GM12878 (cell line): ENCODE data around the gene DHRS12. TPM values are rescaled to one million over a fixed set of nuclear protein-coding genes. Genes with fewer than 3 reads are reported as not detected.

Experiments used
- CBX3 ChIP-seq: fragments of 200-600 bp; sonication (generic); IDR thresholded peaks from 2 replicates; pipeline ENCODE4 v1.6.1; 2016; ENCODE audit warnings: low read depth, borderline replicate concordance
- CREB1 ChIP-seq: IDR thresholded peaks from 2 replicates; pipeline ENCODE4 v1.6.1; 2012; ENCODE audit warnings: low read depth, mild to moderate bottlenecking, inconsistent platforms
- CTCF ChIP-seq, 3 experiments: IDR thresholded peaks in 2 of 3; conservative IDR thresholded peaks in 1 of 3; 2 replicates each; pipeline ENCODE4 v1.5.1; 2011; ENCODE audit warnings: low read depth in 3 of 3, low read length in 3 of 3, mild to moderate bottlenecking in 3 of 3, control low read depth in 2 of 3, moderate library complexity in 2 of 3, inconsistent platforms in 1 of 3, mixed read lengths in 1 of 3; ENCODE audit not compliant: control insufficient read depth in 2 of 3, insufficient read depth in 1 of 3; ENCODE audit errors: extremely low read depth in 1 of 3
- FOS ChIP-seq: IDR thresholded peaks from 3 replicates; pipeline ENCODE4 v1.6.1; 2011; ENCODE audit warnings: borderline replicate concordance; ENCODE audit not compliant: insufficient read length; ENCODE audit errors: extremely low read depth
- HDGF ChIP-seq: fragments of 450-650 bp; IDR thresholded peaks from 2 replicates; pipeline ENCODE4 v1.6.1; 2016; ENCODE audit warnings: antibody characterized with exemption
- MEF2B ChIP-seq: fragments of 450-650 bp; IDR thresholded peaks from 2 replicates; pipeline ENCODE4 v1.6.1; 2018; ENCODE audit warnings: mild to moderate bottlenecking, moderate library complexity; ENCODE audit not compliant: partially characterized antibody, poor library complexity, severe bottlenecking
- NR2F1 ChIP-seq: fragments of 450-650 bp; conservative IDR thresholded peaks from 2 replicates; pipeline ENCODE4 v1.6.1; 2017; ENCODE audit warnings: mild to moderate bottlenecking
- PKNOX1 ChIP-seq: fragments of 450-650 bp; IDR thresholded peaks from 2 replicates; pipeline ENCODE4 v1.6.1; 2016; ENCODE audit warnings: mild to moderate bottlenecking
- RFX5 ChIP-seq: IDR thresholded peaks from 2 replicates; pipeline ENCODE4 v1.6.1; 2011; ENCODE audit warnings: low read depth, low read length, improper control_type of control experiment
- RUNX3 ChIP-seq: IDR thresholded peaks from 2 replicates; pipeline ENCODE4 v1.6.1; 2012; ENCODE audit warnings: low read length, inconsistent platforms
- SKIL ChIP-seq: fragments of 450-650 bp; IDR thresholded peaks from 2 replicates; pipeline ENCODE4 v1.6.1; 2017; ENCODE audit warnings: mild to moderate bottlenecking, low read depth, inconsistent platforms; ENCODE audit not compliant: poor library complexity, severe bottlenecking
- SUPT20H ChIP-seq: IDR thresholded peaks from 2 replicates; pipeline ENCODE4 v1.6.1; 2011; ENCODE audit warnings: low read depth, mild to moderate bottlenecking, low read length, moderate library complexity, borderline replicate concordance; ENCODE audit not compliant: control insufficient read depth
- USF1 ChIP-seq: IDR thresholded peaks from 2 replicates; pipeline ENCODE4 v1.6.1; 2011; ENCODE audit warnings: borderline replicate concordance, low read depth, mild to moderate bottlenecking, moderate library complexity, mixed read lengths, low read length; ENCODE audit not compliant: insufficient read depth; ENCODE audit errors: extremely low read length
- YBX1 ChIP-seq: fragments of 450-650 bp; IDR thresholded peaks from 2 replicates; pipeline ENCODE4 v1.6.1; 2016; ENCODE audit warnings: antibody characterized with exemption
- polyA plus RNA-seq, 11 experiments: library from polyadenylated mRNA; depleted of rRNA in 4 of 11; unstranded in 6 of 11; stranded (reverse) in 5 of 11; fragments of >200 nt; fragmentation: Nextera tagmentation in 4 of 11; fragmentation: Illumina TruSeq in 1 of 11; extraction: Ambion mirVana in 4 of 11; extraction: Trizol in 1 of 11; gene quantifications; 1 replicate in 1 of 11; 2 replicates in 10 of 11; pipeline versions ENCODE4 v1.2.1 to v1.2.3, GENCODE V29; 2011 to 2016; ENCODE audit warnings: inconsistent platforms in 2 of 11, missing spikeins in 2 of 11, low read depth in 1 of 11
- total RNA-seq, 4 experiments: library from RNA; depleted of rRNA in 3 of 4; stranded (reverse); fragments of >200 nt in 3 of 4; fragmentation: Illumina TruSeq in 1 of 4; extraction: Trizol in 1 of 4; gene quantifications; 2 replicates each; pipeline versions ENCODE4 v1.2.1 to v1.2.3, GENCODE V29; 2013 to 2021
- TF ChIP-seq, protein P1 (sequence below): fragments of 450-650 bp; formaldehyde crosslinking; IDR thresholded peaks from 2 replicates; pipeline ENCODE4 v1.5.0; 2022; ENCODE audit warnings: mild to moderate bottlenecking, missing genetic modification characterization

DHRS12 gene
- total and polyA plus RNA-seq, 10 of the 15 experiments (the other 5 are each of a cell fraction or from before 2014, with no cell fraction given), result 2.9 to 11.3 (median 8.2) TPM

DNA sequence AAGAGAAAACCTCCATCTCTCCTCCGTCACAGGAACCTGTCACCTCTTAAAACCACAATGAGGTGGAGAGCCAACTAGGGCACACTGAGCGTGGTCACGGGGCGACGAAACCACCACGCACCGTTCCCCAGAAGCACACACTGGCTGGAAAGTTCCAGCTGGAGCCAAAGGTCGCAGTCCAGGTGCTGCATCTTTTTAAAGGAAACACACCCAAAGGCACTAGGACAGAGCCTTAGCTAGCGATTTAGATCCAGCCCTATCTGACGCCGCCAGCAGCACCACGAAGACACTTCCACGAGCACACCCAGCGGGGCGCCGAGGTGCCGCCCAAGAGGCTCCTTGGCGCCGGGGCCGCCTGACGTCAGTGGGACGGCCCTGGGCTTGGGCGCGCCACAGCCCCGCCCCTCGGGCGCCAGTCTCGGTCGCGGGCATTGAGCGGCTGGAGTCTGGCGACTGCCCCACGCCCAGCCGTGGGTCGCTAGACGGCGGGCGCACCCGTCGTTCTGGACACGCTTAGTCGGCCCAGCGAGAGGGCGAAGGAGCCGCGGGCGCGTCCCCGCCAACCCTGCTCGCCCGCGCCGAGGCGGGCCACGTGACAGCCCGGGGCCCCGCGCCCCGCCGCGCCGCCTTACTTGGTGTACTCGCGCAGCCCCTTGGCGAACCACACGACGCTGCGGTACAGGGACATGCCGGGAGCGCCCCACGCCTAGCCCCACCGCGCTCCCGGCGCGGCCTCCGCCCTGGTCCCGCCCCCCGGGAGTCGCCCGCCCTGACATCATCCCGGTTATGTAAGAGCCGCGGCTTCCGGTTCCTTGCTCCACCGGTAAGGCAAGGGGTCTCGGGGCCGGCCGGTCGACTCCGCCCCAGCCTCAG lies at the start of gene DHRS12 (continued):
- no peak; a peak in 1 of 6 replicates for TF ChIP-seq CTCF (IDR thresholded peaks at IDR 0.05 in 2 of 3, conservative IDR thresholded peaks at IDR 0.05 in 1 of 3; ENCODE audit: control insufficient read depth in 2 of 3, extremely low read depth in 1 of 3, insufficient read depth in 1 of 3, low read depth in 3 of 3, low read length in 3 of 3)
- TF ChIP-seq RFX5, result no peak
- TF ChIP-seq FOS, result no peak
- TF ChIP-seq SUPT20H, result no peak
- TF ChIP-seq CREB1, result peak; percentile 81
- TF ChIP-seq HDGF, result no peak
- peak; percentile 48; the same call in 1 of the 2 replicates for TF ChIP-seq PKNOX1
- peak; percentile 89 for TF ChIP-seq USF1
- peak; percentile 83 for TF ChIP-seq NR2F1
- TF ChIP-seq CBX3, result no peak
- TF ChIP-seq YBX1, result no peak
- TF ChIP-seq RUNX3, result peak; percentile 87
- peak; percentile 29 for TF ChIP-seq SKIL
- TF ChIP-seq, protein P1, sequence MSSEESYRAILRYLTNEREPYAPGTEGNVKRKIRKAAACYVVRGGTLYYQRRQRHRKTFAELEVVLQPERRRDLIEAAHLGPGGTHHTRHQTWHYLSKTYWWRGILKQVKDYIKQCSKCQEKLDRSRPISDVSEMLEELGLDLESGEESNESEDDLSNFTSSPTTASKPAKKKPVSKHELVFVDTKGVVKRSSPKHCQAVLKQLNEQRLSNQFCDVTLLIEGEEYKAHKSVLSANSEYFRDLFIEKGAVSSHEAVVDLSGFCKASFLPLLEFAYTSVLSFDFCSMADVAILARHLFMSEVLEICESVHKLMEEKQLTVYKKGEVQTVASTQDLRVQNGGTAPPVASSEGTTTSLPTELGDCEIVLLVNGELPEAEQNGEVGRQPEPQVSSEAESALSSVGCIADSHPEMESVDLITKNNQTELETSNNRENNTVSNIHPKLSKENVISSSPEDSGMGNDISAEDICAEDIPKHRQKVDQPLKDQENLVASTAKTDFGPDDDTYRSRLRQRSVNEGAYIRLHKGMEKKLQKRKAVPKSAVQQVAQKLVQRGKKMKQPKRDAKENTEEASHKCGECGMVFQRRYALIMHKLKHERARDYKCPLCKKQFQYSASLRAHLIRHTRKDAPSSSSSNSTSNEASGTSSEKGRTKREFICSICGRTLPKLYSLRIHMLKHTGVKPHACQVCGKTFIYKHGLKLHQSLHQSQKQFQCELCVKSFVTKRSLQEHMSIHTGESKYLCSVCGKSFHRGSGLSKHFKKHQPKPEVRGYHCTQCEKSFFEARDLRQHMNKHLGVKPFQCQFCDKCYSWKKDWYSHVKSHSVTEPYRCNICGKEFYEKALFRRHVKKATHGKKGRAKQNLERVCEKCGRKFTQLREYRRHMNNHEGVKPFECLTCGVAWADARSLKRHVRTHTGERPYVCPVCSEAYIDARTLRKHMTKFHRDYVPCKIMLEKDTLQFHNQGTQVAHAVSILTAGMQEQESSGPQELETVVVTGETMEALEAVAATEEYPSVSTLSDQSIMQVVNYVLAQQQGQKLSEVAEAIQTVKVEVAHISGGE (CRISPR knock-in tag), result no peak
- TF ChIP-seq MEF2B, result peak; percentile 34
